GM18505 (cell line): Measurements from ENCODE around the gene SLC2A14.
"Not testable (repeated sequence)": the region's sequence is repeated elsewhere in the genome, so short reads cannot be mapped to it uniquely, and the experiment has no call there.

Source experiments
- ATAC-seq: cut with Tn5 transposase; IDR thresholded peaks from one replicate; pipeline ENCODE4 v1.9.1; 2021; ENCODE audit not compliant: unreplicated experiment
- POLR2A ChIP-seq: IDR thresholded peaks from 4 replicates; pipeline ENCODE4 v1.6.1; 2011; ENCODE audit warnings: borderline replicate concordance; ENCODE audit not compliant: insufficient read depth, insufficient read length; ENCODE audit errors: extremely low read depth

Gene SLC2A14

DNA sequence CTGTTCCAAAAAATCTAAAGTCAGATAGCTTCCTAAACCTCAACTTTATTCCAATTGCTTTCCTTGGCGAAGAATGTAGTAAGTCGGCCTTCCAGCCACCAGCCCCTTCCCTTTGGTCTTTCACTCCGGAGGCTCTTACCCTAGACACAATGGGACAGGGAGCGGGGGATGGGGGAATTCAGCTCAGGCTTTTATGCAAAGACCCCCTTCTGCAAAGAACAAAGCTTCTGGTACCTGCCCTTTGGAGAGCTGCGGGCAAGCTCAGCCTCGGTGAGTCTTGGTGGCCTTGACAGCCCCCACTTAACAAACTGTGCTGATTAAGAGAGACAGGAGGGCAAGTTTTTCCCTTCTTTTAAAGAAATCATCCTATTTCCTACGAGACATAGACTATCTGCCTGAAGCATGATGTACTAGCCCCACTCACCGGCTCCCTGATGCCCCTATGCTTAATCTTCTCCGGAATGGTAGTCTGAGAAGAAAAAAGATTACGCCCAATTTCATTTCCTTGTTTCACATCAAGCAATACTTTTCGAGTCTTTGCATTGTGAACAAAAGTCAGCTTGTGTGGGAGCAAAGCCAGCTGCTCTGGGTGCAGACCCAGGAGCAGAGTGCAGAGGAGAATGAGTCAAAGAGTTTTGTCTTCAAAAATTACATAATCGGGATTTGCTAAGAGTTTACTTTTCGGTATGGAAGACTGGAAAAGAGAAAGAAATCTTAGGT is 85.0 kb downstream of the SLC2A14 start:
- TF ChIP-seq POLR2A, result no peak
- ATAC-seq, result no peak

DNA sequence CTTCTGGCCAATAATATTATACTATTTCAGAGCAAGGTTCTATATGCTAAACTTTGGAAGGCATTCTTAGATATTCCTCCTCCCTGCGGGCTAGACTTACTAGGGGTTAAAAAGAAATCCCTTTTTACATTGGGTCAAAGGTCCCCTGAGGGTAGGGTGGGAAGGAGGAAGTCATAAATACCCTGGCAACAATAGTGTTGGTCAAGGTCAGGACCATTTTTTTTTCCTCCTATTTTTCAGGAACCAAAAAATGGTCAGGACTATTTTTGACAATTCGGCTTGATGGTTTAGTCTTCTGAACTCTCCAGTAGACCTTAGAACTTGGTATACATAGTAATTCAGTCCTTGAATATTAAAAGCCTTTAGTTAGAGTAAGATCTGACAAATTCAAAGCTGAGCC is 88.0 kb downstream of the SLC2A14 start:
- no peak for ATAC-seq
- TF ChIP-seq POLR2A, result no peak

DNA sequence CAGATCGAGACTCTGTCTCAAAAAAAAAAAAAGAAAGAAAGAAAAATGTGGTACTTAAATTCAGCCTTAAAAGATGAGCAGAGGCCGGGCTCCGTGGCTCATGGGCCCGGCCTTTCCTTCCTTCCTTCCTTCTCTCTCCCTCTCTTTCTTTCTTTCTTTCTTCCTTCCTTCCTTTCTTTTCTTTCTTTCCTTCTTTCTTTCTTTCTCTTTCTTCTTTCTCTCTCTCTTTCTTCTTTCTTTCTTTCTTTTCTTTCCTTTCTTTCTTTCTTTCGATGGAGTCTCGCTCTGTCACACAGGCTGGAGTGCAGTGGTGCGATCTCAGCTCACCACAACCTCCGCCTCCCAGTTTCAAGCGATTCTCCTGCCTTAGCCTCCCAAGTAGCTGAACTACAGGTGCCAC is 89.3 kb downstream of the SLC2A14 start:
- ATAC-seq, result not testable (repeated sequence)

DNA sequence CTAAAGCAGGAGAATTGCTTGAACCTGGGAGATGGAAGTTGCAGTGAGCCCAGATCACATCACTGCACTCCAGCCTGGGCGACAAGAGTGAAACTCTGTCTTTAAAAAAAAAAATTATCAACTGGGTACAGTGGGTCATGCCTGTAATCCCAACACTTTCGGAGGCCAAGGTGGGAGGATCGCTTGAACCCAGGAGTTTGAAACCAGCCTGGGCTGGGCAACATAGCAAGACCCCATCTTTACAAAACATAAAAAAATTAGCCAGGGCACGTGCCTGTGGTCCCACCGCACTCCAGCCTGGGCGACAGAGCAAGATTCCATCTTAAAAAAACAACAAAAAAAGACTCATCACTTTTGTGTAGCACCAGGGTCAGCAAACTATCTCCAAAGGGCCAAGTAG is 90.7 kb downstream of the SLC2A14 start:
- no peak for ATAC-seq
- no peak for TF ChIP-seq POLR2A

DNA sequence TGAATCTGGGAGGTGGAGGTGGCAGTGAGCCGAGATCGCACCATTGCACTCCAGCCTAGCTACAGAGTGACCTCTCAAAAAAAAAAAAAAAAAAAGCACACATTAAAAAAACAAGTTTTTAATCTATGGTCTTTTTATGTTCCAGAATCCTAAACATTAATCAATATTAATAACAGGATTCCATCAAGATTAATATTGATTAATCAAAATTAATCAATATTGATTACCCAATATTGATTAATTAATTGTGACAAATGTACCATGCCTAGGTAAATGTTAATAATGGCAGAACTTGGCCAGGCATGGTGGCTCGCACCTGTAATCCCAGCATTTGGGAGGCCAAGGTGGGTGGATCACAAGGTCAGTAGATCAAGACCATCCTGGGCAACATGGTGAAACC is 91.4 kb downstream of the SLC2A14 start:
- ATAC-seq, result no peak
- no peak for TF ChIP-seq POLR2A

DNA sequence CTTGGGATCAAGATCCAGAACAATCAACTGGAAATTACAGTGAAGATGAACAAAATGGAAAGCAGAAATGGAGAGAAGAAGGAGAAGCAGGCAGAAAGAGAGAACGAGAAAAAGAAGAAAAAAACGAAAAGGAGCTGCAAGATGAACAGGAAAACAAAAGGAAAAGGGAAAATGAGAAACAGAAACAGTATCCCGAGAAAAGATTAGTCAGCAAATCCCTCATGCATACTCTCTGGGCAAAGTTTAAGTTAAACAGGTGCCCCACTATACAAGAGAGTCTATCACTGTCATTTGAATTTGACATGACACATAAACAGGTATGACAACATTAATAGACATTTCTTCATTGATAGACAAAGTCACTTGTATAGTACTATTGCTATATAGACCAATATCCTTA is 102.7 kb downstream of the SLC2A14 start:
- ATAC-seq, result no peak
- TF ChIP-seq POLR2A, result no peak
